NB4 (cell line): ENCODE results near the gene CXXC5.

ENCODE experiments used
- CTCF ChIP-seq: IDR thresholded peaks from one replicate; pipeline ENCODE4 v1.5.1; 2012; ENCODE audit warnings: low read depth, low read length
- MYC ChIP-seq: IDR thresholded peaks from 2 replicates; pipeline ENCODE4 v1.6.1; 2011; ENCODE audit warnings: low read depth, low read length
- POLR2A ChIP-seq: IDR thresholded peaks from 2 replicates; pipeline ENCODE4 v1.6.1; 2011; ENCODE audit warnings: mild to moderate bottlenecking; ENCODE audit not compliant: insufficient read length; ENCODE audit errors: extremely low read depth

GRCh38 chr5:139690064-139690802 lies 42.1 kb downstream of the CXXC5 start:
- TF ChIP-seq CTCF (peak; percentile 50), POLR2A (no peak), MYC (no peak)
